Transverse colon (tissue), 4 donors: Measurements from ENCODE around the gene NLRC5. TPM values are rescaled to one million over a fixed set of nuclear protein-coding genes. Genes with fewer than 3 reads are reported as not detected.

Experiments used
- DNase-seq: peaks from one replicate; pipeline ENCODE4 v3.0.0-alpha.2; 2019
- H3K27ac ChIP-seq, 4 donors: fragments of 200-600 bp; sonication (generic); 2 replicates each; pipeline ENCODE4 v1.5.1; 2016 to 2018; ENCODE audit warnings: inconsistent platforms in 4 of 4
- H3K27me3 ChIP-seq: fragments of 200-600 bp; sonication (generic); 2 replicates; pipeline ENCODE4 v1.5.1; 2017; ENCODE audit warnings: inconsistent platforms
- H3K36me3 ChIP-seq, 4 donors: fragments of 200-600 bp; sonication (generic); 2 replicates each; pipeline ENCODE4 v1.5.1; 2017 to 2019; ENCODE audit warnings: inconsistent platforms in 4 of 4
- H3K4me1 ChIP-seq, 4 donors: fragments of 200-600 bp; sonication (generic); 2 replicates each; pipeline ENCODE4 v1.5.1; 2017 to 2020; ENCODE audit warnings: inconsistent platforms in 4 of 4
- H3K4me3 ChIP-seq, 4 donors: fragments of 200-600 bp; sonication (generic); 1 replicate in 1 of 4; 2 replicates in 3 of 4; pipeline versions ENCODE4 v1.5.1 to v1.6.1; 2017 to 2019; ENCODE audit warnings: inconsistent platforms in 4 of 4
- H3K9me3 ChIP-seq, 2 donors: fragments of 200-600 bp; sonication (generic); 2 replicates each; pipeline ENCODE4 v1.5.1; 2017 to 2019; ENCODE audit warnings: inconsistent platforms in 2 of 2
- CTCF ChIP-seq, 5 experiments: fragments of 200-600 bp in 3 of 5; fragments of 450-650 bp in 2 of 5; sonication (generic) in 3 of 5; IDR thresholded peaks; 1 replicate in 2 of 5; 2 replicates in 3 of 5; pipeline ENCODE4 v1.5.1; 2016 to 2017; ENCODE audit warnings: antibody characterized with exemption in 5 of 5, inconsistent platforms in 3 of 5, mild to moderate bottlenecking in 2 of 5, moderate library complexity in 1 of 5
- EP300 ChIP-seq: sonication (generic); formaldehyde crosslinking; IDR thresholded peaks from one replicate; pipeline ENCODE4 v1.6.1; 2017; ENCODE audit warnings: antibody characterized with exemption, low read depth
- POLR2A ChIP-seq: fragments of 450-650 bp; IDR thresholded peaks from one replicate; pipeline ENCODE4 v1.6.1; 2016; ENCODE audit warnings: antibody characterized with exemption, mild to moderate bottlenecking, moderate library complexity
- POLR2AphosphoS5 ChIP-seq, 3 donors: sonication (generic); formaldehyde crosslinking; IDR thresholded peaks; one replicate each; pipeline ENCODE4 v1.6.1; 2016; ENCODE audit warnings: antibody characterized with exemption in 3 of 3
- WGBS, 2 donors: methylation state at CpG; one replicate each; pipeline ENCODE4 v1.1.5; 2018; ENCODE audit warnings: low coverage in 1 of 2; 5-methylcytosine and 5-hydroxymethylcytosine counted together
- in situ Hi-C, 4 donors: fragments of 200-750 bp; cut with MboI; loops; one replicate each; pipeline versions ENCODE4 v1.15.0 to v1.15.1; 2017; ENCODE audit warnings: low sequenced_read_pairs in 3 of 4, low pct_ligation_motif_present in 1 of 4, low pct_unique_long_range_greater_than_20kb in 1 of 4
- intact Hi-C: fragments of 100-400 bp; cut with DNase I; formaldehyde crosslinking; loops from one replicate; pipeline ENCODE4 v1.15.1; 2023; ENCODE audit warnings: low total_unique reads
- total RNA-seq, 4 donors: library from RNA; depleted of rRNA; stranded (reverse); fragments of >200 nt; gene quantifications; one replicate each; pipeline ENCODE4 v1.1.0, GENCODE V29; 2016

Gene NLRC5
- total RNA-seq, 4 donors from 2014 or later = 59.4 to 171 (median 73.6) TPM

DNA sequence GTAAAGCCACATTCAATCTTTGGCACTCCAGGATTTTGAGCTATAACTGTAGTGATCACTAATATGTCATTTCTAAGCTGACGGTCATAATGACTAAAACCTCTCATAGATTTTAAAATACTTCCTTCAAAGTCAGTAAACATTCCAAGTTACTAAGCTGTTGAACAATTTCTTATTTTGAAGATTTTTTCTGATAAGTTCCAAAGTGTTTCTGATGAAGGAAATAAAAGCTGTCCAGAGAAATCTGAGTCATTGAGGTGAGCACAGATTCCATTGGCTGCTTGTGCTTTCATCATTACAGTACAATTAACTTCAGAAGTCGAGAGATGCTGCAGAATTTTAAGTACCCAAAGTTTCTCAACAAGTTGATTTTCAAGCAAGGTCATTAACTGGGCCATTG is 23.9 kb downstream of the NLRC5 start:
- peak overlapping the region in 2 of 4 donors; percentile 48 to 60 for H3K27ac ChIP-seq
- H3K36me3 ChIP-seq = peaks cover 0 to 4% (median 0%) of the 10 kb centered on the region in 4 donors
- intact Hi-C loops (no loop called here), in situ Hi-C loops (no loop called here)
- DNase-seq = no peak
- TF ChIP-seq POLR2A (no peak), EP300 (no peak), CTCF (IDR thresholded peaks at IDR 0.05) (no peak), POLR2AphosphoS5 (IDR thresholded peaks at IDR 0.05) (no peak)
- WGBS, 2 donors = 78 to 79% methylated on average over 2 of the region's 2 CpGs
- no peaks in the 10 kb centered on the region for H3K9me3 ChIP-seq
- peaks cover 0 to 20% (median 4%) of the 10 kb centered on the region in 4 donors for H3K4me1 ChIP-seq
- no peaks in the 10 kb centered on the region for H3K27me3 ChIP-seq
- no peak overlapping the region for H3K4me3 ChIP-seq

DNA sequence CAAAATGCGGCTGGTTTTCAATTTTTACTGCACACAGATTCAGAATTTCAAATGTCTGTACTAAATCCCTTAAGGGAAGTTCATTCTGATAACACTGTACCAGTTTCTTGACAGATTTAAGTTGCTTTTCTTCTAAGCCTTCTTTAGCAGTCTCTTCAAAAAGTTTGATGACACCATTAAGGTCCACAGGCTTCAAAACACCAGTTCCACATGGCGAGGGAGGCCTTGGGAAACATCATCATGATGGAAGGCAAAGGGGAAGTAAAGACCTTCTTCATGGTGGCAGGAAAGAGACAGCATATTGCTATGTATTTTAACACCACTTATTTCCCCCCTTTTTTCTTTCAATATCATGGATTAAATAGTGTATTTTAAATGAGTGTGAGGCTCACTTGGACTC is 24.5 kb downstream of the NLRC5 start:
- H3K9me3 ChIP-seq = no peaks in the 10 kb centered on the region
- peak overlapping the region; percentile 48 to 60 (median 58) for H3K27ac ChIP-seq
- TF ChIP-seq CTCF (IDR thresholded peaks at IDR 0.05) (no peak), EP300 (no peak), POLR2A (no peak), POLR2AphosphoS5 (IDR thresholded peaks at IDR 0.05) (no peak)
- in situ Hi-C loops (no loop called here), intact Hi-C loops (no loop called here)
- H3K27me3 ChIP-seq = no peaks in the 10 kb centered on the region
- peaks cover 0 to 8% (median 0%) of the 10 kb centered on the region in 4 donors for H3K36me3 ChIP-seq
- WGBS, 2 donors = 76 to 89% methylated on average over 2 of the region's 2 CpGs
- peaks cover 0 to 20% (median 4%) of the 10 kb centered on the region in 4 donors for H3K4me1 ChIP-seq
- DNase-seq = no peak
- H3K4me3 ChIP-seq = no peak overlapping the region

- no peak for TF ChIP-seq EP300
- no peak for TF ChIP-seq CTCF (IDR thresholded peaks at IDR 0.05)
- TF ChIP-seq POLR2A = no peak
- TF ChIP-seq POLR2AphosphoS5 (IDR thresholded peaks at IDR 0.05) = no peak
- no peaks in the 10 kb centered on the region for H3K9me3 ChIP-seq
- DNase-seq = no peak
- in situ Hi-C loops = no loop called here
- intact Hi-C loops = no loop called here
- WGBS, 2 donors = 92 to 98% methylated on average over 4 to 6 of the region's 6 CpGs
- H3K4me3 ChIP-seq = no peak overlapping the region
- H3K36me3 ChIP-seq = peaks cover 0 to 15% (median 3%) of the 10 kb centered on the region in 4 donors
- no peak overlapping the region for H3K27ac ChIP-seq
- H3K4me1 ChIP-seq = peaks cover 0 to 20% (median 4%) of the 10 kb centered on the region in 4 donors
- H3K27me3 ChIP-seq = no peaks in the 10 kb centered on the region
Observed at GRCh38 chr16:57016301-57016700, 26.9 kb downstream of the NLRC5 start.

DNA sequence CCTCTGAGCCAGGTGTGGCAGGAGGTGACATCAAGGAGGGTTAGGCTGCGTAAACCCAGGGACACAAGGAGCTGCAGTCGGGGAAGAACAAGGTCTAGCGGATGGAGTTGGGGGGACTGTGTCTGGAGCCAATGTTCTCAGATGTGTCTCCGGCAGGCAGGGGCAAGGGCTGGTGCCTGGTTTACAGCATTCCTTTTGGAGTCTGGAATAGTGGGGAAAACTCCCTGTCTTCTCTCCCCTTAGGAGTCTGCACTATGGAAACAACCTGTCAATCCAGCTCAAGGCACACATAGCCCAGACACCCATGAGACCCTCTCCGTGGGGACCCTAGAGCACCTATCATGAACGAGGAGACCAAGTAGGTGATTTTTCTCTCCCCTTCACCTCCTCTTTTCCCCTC is 27.5 kb downstream of the NLRC5 start:
- Histone ChIP-seq H3K4me1 (peaks cover 0 to 20% (median 4%) of the 10 kb centered on the region in 4 donors), H3K4me3 (no peak overlapping the region), H3K36me3 (peaks cover 0 to 17% (median 3%) of the 10 kb centered on the region in 4 donors), H3K27me3 (no peaks in the 10 kb centered on the region), H3K27ac (no peak overlapping the region), H3K9me3 (no peaks in the 10 kb centered on the region)
- DNase-seq = no peak
- in situ Hi-C loops = no loop called here
- TF ChIP-seq CTCF (IDR thresholded peaks at IDR 0.05) (no peak), POLR2AphosphoS5 (IDR thresholded peaks at IDR 0.05) (no peak), EP300 (no peak), POLR2A (no peak)
- intact Hi-C loops = no loop called here
- 82 to 87% methylated on average over 4 to 6 of the region's 6 CpGs for WGBS, 2 donors
